C4-2B (cell line): Measurements from ENCODE around the gene TSPAN15.

Experiments
- CTCF ChIP-seq: fragments of 450-650 bp; conservative IDR thresholded peaks from 2 replicates; pipeline ENCODE4 v1.5.1; 2017; ENCODE audit warnings: mild to moderate bottlenecking
- ZFX ChIP-seq: fragments of 450-650 bp; IDR thresholded peaks from 2 replicates; pipeline ENCODE4 v1.6.1; 2017

DNA sequence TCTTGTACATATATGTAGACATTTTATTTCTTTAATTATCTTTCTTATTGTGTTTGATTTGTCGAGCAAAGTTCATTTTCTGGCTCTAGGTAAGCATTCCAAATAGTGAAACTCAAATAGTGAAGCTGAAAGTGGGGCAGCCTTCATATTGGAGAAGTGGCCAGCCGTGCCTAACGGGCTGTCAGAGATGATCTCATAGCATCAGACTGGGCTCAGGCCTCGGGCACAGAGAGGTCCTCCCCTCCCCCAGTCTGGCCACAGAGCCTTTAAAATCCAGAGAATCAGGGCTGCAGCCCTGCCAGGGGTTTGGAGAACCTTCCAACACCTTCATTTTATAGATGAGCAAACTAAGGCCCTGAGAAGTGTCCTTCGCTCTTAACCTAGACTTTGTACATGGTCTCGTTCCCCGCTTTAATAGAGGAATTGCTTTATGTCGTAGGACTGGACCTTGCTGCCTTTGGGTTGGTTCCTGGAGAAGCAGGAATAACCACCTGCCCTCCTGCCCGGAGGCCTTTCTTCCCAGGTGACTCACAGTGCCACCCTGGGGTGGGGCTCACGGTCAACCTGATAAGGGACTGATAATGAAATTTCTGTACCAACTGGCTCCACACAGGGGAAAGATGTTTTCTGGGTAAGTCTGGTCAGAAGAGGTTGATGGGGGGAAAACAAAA lies 7.3 kb downstream of the TSPAN15 start:
- no peak for TF ChIP-seq CTCF
- TF ChIP-seq ZFX: no peak
